Chondrocyte (in vitro differentiated cells): ENCODE data around the gene MOB2. TPM values are rescaled to one million over a fixed set of nuclear protein-coding genes. Genes with fewer than 3 reads are reported as not detected.

Experiments used
- DNase-seq: peaks from one replicate; pipeline ENCODE4 v3.0.0; 2021; ENCODE audit warnings: mixed read lengths, low spot score
- H3K27ac Mint-ChIP-seq: one replicate; pipeline ENCODE4 v1.8.0; 2021; ENCODE audit warnings: mild to moderate bottlenecking, moderate library complexity, mixed read lengths; ENCODE audit not compliant: unreplicated experiment
- H3K27me3 Mint-ChIP-seq: 2 replicates; pipeline ENCODE4 v1.8.0; 2021; ENCODE audit warnings: low read depth, mixed read lengths
- H3K36me3 Mint-ChIP-seq: 2 replicates; pipeline ENCODE4 v1.8.0; 2021; ENCODE audit warnings: low read depth, mixed read lengths
- H3K4me1 Mint-ChIP-seq: 2 replicates; pipeline ENCODE4 v1.8.0; 2021; ENCODE audit warnings: low read depth, mild to moderate bottlenecking, mixed read lengths
- H3K4me3 Mint-ChIP-seq: one replicate; pipeline ENCODE4 v1.8.0; 2021; ENCODE audit warnings: mild to moderate bottlenecking, moderate library complexity, mixed read lengths; ENCODE audit not compliant: unreplicated experiment
- H3K9me3 Mint-ChIP-seq: 2 replicates; pipeline ENCODE4 v1.8.0; 2021; ENCODE audit warnings: low read depth, mixed read lengths
- CTCF ChIP-seq: fragments of 200-600 bp; sonication (generic); IDR thresholded peaks from 2 replicates; pipeline ENCODE4 v1.5.0; 2021; ENCODE audit warnings: antibody characterized with exemption, mild to moderate bottlenecking, moderate library complexity
- total RNA-seq: library from RNA; stranded (reverse); gene quantifications from 3 replicates; pipeline ENCODE4 v1.2.1, GENCODE V29; 2021

The MOB2 gene
- total RNA-seq, 1 donor from 2014 or later = 28.0 TPM

DNA sequence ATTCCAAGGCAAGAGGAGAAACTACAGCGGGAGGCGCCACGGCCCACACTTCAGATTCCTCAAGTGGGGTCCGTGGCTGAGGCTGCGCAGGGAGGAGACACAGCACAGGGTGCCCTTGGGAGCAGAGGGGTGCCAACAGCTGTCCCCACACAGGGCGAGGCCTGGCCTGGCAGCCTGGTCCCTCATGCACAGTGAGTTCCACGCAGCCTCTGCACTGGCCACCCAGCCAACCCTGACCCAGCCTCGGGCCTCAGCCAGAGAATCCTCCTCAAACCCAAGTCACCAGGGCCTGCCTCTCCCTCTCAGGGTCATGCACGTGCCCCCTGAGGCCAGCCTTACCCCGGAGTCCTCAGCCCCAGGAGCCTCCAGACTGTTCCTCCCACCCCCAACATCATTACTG, 22.4 kb upstream of the MOB2 start:
- Mint-ChIP-seq H3K4me3 (no peak overlapping the region), H3K27me3 (no peaks in the 10 kb centered on the region), H3K9me3 (no peaks in the 10 kb centered on the region), H3K27ac (no peak overlapping the region), H3K4me1 (peaks cover 38% of the 10 kb centered on the region), H3K36me3 (no peaks in the 10 kb centered on the region)
- TF ChIP-seq CTCF = no peak
- DNase-seq = peak; percentile 84

DNA sequence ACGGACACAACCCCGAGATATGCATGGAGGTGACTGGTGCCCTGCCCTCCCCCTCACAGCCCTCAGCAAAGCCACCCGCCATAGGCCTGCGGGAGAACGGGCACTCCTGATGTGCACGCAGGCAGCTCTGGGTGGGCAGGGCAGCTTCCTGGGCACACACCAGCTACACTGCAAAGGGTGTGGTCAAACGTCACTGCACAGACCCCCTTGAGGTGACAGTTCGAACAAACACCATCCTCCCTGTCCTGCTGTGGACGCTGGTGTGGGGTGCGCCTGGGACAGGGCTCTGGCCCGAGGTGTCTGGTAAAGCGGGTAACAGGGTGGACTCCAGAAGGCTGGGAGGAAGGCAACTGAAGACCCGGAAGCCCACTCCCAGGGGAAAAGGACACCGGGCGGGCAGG, 21.9 kb upstream of the MOB2 start:
- Mint-ChIP-seq H3K36me3 (no peaks in the 10 kb centered on the region), H3K27ac (no peak overlapping the region), H3K9me3 (no peaks in the 10 kb centered on the region), H3K4me3 (no peak overlapping the region), H3K27me3 (no peaks in the 10 kb centered on the region), H3K4me1 (peaks cover 38% of the 10 kb centered on the region)
- no peak for TF ChIP-seq CTCF
- peak; percentile 61 for DNase-seq

DNA sequence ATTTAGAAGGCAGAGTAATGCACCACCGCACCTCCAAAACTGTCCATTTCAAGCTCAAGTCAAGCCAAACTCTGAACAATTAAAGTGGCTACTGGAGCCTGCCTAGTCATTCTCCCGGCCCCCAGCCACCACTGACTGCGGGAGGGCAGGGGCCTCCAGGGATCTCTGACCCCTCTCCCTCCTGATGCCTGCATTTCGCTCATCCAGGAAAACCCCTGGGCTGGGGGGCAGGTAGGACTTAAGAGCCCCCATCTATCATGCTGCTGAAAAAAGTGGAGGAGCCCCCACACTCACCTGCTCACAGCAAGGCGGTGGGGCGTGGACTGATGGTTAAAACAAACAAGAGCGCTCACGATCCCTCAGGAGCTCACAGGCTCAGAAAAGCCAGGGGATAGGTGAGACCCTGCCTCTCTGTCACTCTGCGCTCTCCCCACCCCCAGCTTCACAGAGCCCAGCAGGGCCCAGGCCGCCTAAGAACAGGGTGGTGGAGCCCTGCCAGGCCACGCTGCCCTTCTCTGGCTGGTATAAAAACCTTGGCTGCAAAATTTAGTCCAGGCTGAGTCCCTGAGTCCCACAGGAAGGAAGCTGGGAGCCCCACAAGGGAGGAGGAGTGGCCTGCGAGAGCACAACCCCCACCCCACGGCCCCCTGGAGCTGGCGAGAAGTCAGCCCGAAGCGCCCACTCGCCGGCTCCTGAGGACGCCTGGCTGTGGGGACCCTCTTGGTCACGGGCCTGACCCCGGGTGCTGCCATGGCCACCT, 21.0 kb upstream of the MOB2 start:
- no peak for TF ChIP-seq CTCF
- Mint-ChIP-seq H3K4me3 (no peak overlapping the region), H3K4me1 (peaks cover 46% of the 10 kb centered on the region), H3K9me3 (no peaks in the 10 kb centered on the region), H3K27me3 (no peaks in the 10 kb centered on the region), H3K27ac (no peak overlapping the region), H3K36me3 (no peaks in the 10 kb centered on the region)
- DNase-seq = peak; percentile 86

GRCh38 chr11:1506981-1507380, 20.4 kb upstream of the MOB2 start:
- no peaks in the 10 kb centered on the region for H3K27me3 Mint-ChIP-seq
- no peak overlapping the region for H3K4me3 Mint-ChIP-seq
- TF ChIP-seq CTCF = no peak
- H3K36me3 Mint-ChIP-seq = no peaks in the 10 kb centered on the region
- H3K4me1 Mint-ChIP-seq = peaks cover 46% of the 10 kb centered on the region
- H3K9me3 Mint-ChIP-seq = no peaks in the 10 kb centered on the region
- DNase-seq = peak; percentile 50
- H3K27ac Mint-ChIP-seq = no peak overlapping the region

DNA sequence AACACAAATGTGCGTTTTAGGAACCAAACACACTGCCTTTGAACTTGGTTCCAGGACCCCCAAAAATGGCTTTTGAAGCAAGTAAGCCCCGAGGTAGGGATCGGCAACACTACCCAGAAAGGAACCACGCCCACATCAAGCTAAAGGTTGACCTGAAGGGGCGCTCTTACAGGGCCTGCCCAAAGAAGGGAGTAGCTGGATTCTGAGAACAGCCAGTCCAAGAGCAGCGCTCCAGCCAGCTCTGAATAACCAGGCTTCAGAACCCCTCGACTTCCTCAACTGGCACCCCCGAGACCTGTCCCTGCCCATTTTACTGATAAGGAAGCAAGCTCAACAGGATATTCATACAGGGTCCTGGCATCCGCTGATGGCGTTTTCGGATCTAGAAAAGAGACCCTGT, 18.9 kb upstream of the MOB2 start:
- H3K4me1 Mint-ChIP-seq = peaks cover 46% of the 10 kb centered on the region
- no peaks in the 10 kb centered on the region for H3K27me3 Mint-ChIP-seq
- no peaks in the 10 kb centered on the region for H3K36me3 Mint-ChIP-seq
- peak; percentile 30 for DNase-seq
- TF ChIP-seq CTCF = no peak
- H3K27ac Mint-ChIP-seq = no peak overlapping the region
- no peaks in the 10 kb centered on the region for H3K9me3 Mint-ChIP-seq
- no peak overlapping the region for H3K4me3 Mint-ChIP-seq
